HG03575 (cell line): ENCODE data around the gene HS6ST3.

Source experiments
- ATAC-seq: cut with Tn5 transposase; IDR thresholded peaks from one replicate; pipeline ENCODE4 v1.9.1; 2021; ENCODE audit not compliant: unreplicated experiment, insufficient number of reproducible peaks, low FRiP score; ENCODE audit errors: extremely low read depth

HS6ST3 gene

GRCh38 chr13:96671073-96671472 lies 581.2 kb downstream of the HS6ST3 start:
- no peak for ATAC-seq

- ATAC-seq, result no peak
Observed at GRCh38 chr13:96672016-96672415, 582.1 kb downstream of the HS6ST3 start.

GRCh38 chr13:96673825-96674224 lies 583.9 kb downstream of the HS6ST3 start:
- ATAC-seq, result no peak

- ATAC-seq, result no peak
Observed at GRCh38 chr13:96677029-96677428, 587.1 kb downstream of the HS6ST3 start.

GRCh38 chr13:96678801-96679200 lies 588.9 kb downstream of the HS6ST3 start:
- no peak for ATAC-seq

GRCh38 chr13:96680898-96681297 lies 591.0 kb downstream of the HS6ST3 start:
- no peak for ATAC-seq

GRCh38 chr13:96681766-96682165 lies 591.9 kb downstream of the HS6ST3 start:
- no peak for ATAC-seq

- no peak for ATAC-seq
Observed at GRCh38 chr13:96684469-96684868, 594.6 kb downstream of the HS6ST3 start.

GRCh38 chr13:96684907-96685306 lies 595.0 kb downstream of the HS6ST3 start:
- ATAC-seq, result no peak

- ATAC-seq, result no peak
Observed at GRCh38 chr13:96686286-96686685, 596.4 kb downstream of the HS6ST3 start.

- ATAC-seq, result no peak
Observed at GRCh38 chr13:96687191-96687590, 597.3 kb downstream of the HS6ST3 start.

GRCh38 chr13:96690998-96691397 lies 601.1 kb downstream of the HS6ST3 start:
- ATAC-seq, result no peak

- ATAC-seq, result no peak
Observed at GRCh38 chr13:96696389-96696900, 606.5 kb downstream of the HS6ST3 start.

GRCh38 chr13:96700657-96701056 lies 610.8 kb downstream of the HS6ST3 start:
- no peak for ATAC-seq

- ATAC-seq, result no peak
Observed at GRCh38 chr13:96707146-96707545, 617.2 kb downstream of the HS6ST3 start.

GRCh38 chr13:96710166-96710862 lies 620.4 kb downstream of the HS6ST3 start:
- ATAC-seq, result no peak

GRCh38 chr13:96720446-96720845 lies 630.5 kb downstream of the HS6ST3 start:
- ATAC-seq, result no peak

GRCh38 chr13:96726651-96727050 lies 636.7 kb downstream of the HS6ST3 start:
- ATAC-seq, result no peak

- ATAC-seq, result no peak
Observed at GRCh38 chr13:96728463-96728862, 638.6 kb downstream of the HS6ST3 start.

- no peak for ATAC-seq
Observed at GRCh38 chr13:96730676-96731075, 640.8 kb downstream of the HS6ST3 start.

GRCh38 chr13:96734499-96734898 lies 644.6 kb downstream of the HS6ST3 start:
- no peak for ATAC-seq
